Measurements from ENCODE around the gene SLC4A3.

DNA sequence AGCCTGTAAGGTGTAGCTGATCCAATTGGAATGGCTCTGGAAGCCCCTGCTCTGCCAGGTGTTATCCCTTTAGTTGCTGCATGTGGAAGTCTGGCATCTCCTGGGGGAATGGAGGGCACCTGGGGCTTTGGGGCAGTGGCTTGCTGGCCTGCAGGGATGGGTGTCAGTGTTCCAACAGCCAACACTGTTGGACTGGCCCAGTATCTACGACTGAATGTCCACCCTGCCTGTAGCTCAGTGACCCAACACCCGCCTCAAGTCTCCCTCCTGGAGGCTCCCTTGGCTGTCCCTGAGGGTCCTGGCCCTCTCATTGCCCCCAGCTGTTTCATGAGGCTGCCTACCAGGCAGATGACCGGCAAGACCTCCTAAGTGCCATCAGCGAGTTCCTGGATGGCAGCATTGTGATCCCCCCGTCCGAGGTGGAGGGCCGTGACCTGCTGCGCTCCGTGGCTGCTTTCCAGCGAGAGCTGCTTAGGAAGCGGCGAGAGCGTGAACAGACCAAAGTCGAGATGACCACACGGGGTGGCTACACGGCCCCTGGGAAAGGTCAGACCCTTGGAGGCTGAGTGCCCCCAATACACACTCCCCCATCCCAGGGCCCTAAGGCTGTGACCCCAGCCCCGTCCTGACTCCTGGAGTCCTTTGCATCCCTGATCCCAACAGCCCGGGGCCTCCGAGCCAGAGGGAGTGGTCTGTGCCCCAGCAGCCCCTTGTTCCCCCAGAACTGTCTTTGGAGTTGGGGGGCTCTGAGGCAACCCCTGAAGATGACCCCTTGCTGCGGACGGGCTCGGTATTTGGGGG is 7.7 kb downstream of the SLC4A3 start:
- TF ChIP-seq, protein P1, sequence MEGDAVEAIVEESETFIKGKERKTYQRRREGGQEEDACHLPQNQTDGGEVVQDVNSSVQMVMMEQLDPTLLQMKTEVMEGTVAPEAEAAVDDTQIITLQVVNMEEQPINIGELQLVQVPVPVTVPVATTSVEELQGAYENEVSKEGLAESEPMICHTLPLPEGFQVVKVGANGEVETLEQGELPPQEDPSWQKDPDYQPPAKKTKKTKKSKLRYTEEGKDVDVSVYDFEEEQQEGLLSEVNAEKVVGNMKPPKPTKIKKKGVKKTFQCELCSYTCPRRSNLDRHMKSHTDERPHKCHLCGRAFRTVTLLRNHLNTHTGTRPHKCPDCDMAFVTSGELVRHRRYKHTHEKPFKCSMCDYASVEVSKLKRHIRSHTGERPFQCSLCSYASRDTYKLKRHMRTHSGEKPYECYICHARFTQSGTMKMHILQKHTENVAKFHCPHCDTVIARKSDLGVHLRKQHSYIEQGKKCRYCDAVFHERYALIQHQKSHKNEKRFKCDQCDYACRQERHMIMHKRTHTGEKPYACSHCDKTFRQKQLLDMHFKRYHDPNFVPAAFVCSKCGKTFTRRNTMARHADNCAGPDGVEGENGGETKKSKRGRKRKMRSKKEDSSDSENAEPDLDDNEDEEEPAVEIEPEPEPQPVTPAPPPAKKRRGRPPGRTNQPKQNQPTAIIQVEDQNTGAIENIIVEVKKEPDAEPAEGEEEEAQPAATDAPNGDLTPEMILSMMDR (IDR thresholded peaks at IDR 0.05): no peak
- no peak for TF ChIP-seq POLR2A (IDR thresholded peaks at IDR 0.05)

All from right lobe of liver (tissue), 4 donors.